Measurements from ENCODE around the gene SFN. TPM values are rescaled to one million over a fixed set of nuclear protein-coding genes. Genes with fewer than 3 reads are reported as not detected.

SFN gene
- total and polyA plus RNA-seq, 2 of the 4 experiments (the other 2 are of a cell fraction): 0.18 to 0.34 TPM

DNA sequence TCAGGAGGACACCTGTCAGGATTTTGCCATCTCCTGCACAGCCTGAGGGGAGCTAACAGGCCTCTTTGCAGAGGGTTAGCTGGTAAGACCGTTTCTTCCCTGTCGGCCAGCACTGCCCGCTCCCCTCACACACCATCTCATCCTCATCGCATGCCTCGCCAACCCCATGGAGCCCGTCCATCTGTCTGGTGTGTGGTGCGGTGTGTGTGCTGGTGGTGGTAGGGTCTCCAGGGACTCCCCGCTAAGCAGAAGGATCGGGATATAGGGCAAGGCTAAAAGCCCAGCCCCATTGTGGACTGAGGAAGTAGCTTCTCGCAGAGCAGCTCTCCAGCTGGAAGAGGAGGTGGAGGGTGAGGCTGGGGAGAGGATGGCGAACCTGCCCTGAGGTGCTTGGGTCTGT is 6.8 kb upstream of the SFN start:
- Histone ChIP-seq H4K91ac (ENCODE audit: insufficient read depth, low read depth, low read length) (no peak overlapping the region), H3K4me1 (ENCODE audit: control insufficient read depth, insufficient read depth, low read length) (no peaks in the 10 kb centered on the region), H2BK20ac (ENCODE audit: low read depth, low read length) (no peak overlapping the region), H4K20me1 (ENCODE audit: insufficient read depth, low read length) (peaks cover 4% of the 10 kb centered on the region; the same call in 1 of the 2 replicates), H3K27me3 (ENCODE audit: control insufficient read depth, insufficient read depth, low read length) (no peaks in the 10 kb centered on the region), H3K56ac (ENCODE audit: extremely low read depth, insufficient read depth, low read length) (no peak overlapping the region), H3K9ac (ENCODE audit: low read depth, low read length) (no peak overlapping the region), H3K14ac (replicated peaks; ENCODE audit: low read depth, low read length) (no peak overlapping the region), H2BK15ac (ENCODE audit: low read depth, low read length) (no peak overlapping the region), H3K79me1 (ENCODE audit: low read depth in 1 of 2, low read length in 2 of 2) (no peaks in the 10 kb centered on the region), H3K9me3 (ENCODE audit: control insufficient read depth, insufficient read depth, low read length) (no peaks in the 10 kb centered on the region), H3K4me3 (ENCODE audit: insufficient read depth, low read depth, low read length) (no peak overlapping the region), H3K23ac (ENCODE audit: low read depth, low read length) (no peak overlapping the region), H2BK120ac (ENCODE audit: low read depth, low read length) (no peak overlapping the region), H3K9me1 (ENCODE audit: insufficient read depth, low read length) (no peaks in the 10 kb centered on the region), H2AFZ (replicated peaks; ENCODE audit: low read length, poor library complexity) (no peak overlapping the region), H3K27ac (ENCODE audit: insufficient read depth, low read length) (no peak overlapping the region), H3K4ac (ENCODE audit: low read depth, low read length) (no peak overlapping the region), H4K8ac (ENCODE audit: low read depth in 2 of 2, low read length in 2 of 2) (no peak overlapping the region), H4K5ac (ENCODE audit: low read depth, low read length) (no peak overlapping the region), H2AK9ac (replicated peaks; ENCODE audit: low read depth, low read length, poor library complexity) (peak overlapping the region; percentile 44), H3K4me2 (ENCODE audit: low read depth, low read length) (no peak overlapping the region), H2AK5ac (ENCODE audit: low read depth, low read length) (no peak overlapping the region), H2BK5ac (ENCODE audit: low read depth, low read length, poor library complexity, severe bottlenecking) (no peak overlapping the region), H3K36me3 (ENCODE audit: control insufficient read depth, insufficient read depth, low read length) (peaks cover 37% of the 10 kb centered on the region), H3K18ac (ENCODE audit: low read depth, low read length) (no peak overlapping the region)
- ChIA-PET CTCF (no interaction called here), POLR2A (ENCODE audit: unreplicated experiment) (no interaction called here)
- no peak for ATAC-seq (ENCODE audit: low read depth)
- intact Hi-C loops (cut with micrococcal nuclease) (no loop called here), dilution Hi-C loops (cut with HindIII; ENCODE audit: low sequenced_read_pairs, unreplicated experiment) (no loop called here), in situ Hi-C loops (cut with MboI; ENCODE audit: low sequenced_read_pairs) (no loop called here)
- 97% methylated on average over 4 of the region's 11 CpGs; no CpG with 5 or more reads in 1 of the 2 experiments for WGBS, 2 experiments (ENCODE audit: extremely low coverage in 2 of 2, insufficient read length in 1 of 2)
- BruUV-seq (replicated peaks): no TSS peak
- no peak for TF ChIP-seq RFX5 (IDR thresholded peaks at IDR 0.05; ENCODE audit: low read depth, low read length)
- TF ChIP-seq, protein P1, sequence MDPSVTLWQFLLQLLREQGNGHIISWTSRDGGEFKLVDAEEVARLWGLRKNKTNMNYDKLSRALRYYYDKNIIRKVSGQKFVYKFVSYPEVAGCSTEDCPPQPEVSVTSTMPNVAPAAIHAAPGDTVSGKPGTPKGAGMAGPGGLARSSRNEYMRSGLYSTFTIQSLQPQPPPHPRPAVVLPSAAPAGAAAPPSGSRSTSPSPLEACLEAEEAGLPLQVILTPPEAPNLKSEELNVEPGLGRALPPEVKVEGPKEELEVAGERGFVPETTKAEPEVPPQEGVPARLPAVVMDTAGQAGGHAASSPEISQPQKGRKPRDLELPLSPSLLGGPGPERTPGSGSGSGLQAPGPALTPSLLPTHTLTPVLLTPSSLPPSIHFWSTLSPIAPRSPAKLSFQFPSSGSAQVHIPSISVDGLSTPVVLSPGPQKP (IDR thresholded peaks at IDR 0.05; ENCODE audit: borderline replicate concordance, low read depth, low read length): no peak
- TF ChIP-seq, protein P2, sequence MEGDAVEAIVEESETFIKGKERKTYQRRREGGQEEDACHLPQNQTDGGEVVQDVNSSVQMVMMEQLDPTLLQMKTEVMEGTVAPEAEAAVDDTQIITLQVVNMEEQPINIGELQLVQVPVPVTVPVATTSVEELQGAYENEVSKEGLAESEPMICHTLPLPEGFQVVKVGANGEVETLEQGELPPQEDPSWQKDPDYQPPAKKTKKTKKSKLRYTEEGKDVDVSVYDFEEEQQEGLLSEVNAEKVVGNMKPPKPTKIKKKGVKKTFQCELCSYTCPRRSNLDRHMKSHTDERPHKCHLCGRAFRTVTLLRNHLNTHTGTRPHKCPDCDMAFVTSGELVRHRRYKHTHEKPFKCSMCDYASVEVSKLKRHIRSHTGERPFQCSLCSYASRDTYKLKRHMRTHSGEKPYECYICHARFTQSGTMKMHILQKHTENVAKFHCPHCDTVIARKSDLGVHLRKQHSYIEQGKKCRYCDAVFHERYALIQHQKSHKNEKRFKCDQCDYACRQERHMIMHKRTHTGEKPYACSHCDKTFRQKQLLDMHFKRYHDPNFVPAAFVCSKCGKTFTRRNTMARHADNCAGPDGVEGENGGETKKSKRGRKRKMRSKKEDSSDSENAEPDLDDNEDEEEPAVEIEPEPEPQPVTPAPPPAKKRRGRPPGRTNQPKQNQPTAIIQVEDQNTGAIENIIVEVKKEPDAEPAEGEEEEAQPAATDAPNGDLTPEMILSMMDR (conservative IDR thresholded peaks at IDR 0.05; ENCODE audit: low read depth, low read length): no peak
- TF ChIP-seq MAZ (IDR thresholded peaks at IDR 0.05; ENCODE audit: borderline replicate concordance, low read depth, low read length): no peak
- no peak for DNase-seq
